ENCODE results near the gene FXYD4.
"Not testable (repeated sequence)": the region's sequence is repeated elsewhere in the genome, so short reads cannot be mapped to it uniquely, and the experiment has no call there.

Gene FXYD4

GRCh38 chr10:43371418-43371817 lies at the start of gene FXYD4:
TSS of gene FXYD4 (plus strand) at chr10:43371636. CDS start at chr10:43373747, 2,111 bp downstream.
- peaks cover 13% of the 10 kb centered on the region for H3K4me1 ChIP-seq (ENCODE audit: insufficient read depth, insufficient read length)
- no peak within 1 kb of the TSS for H3K4me3 ChIP-seq (ENCODE audit: insufficient read length, low read depth)
- no peaks in the 10 kb centered on the region for H3K27me3 ChIP-seq (ENCODE audit: insufficient read depth, insufficient read length)
- no peak for TF ChIP-seq ZNF274 (IDR thresholded peaks at IDR 0.05; ENCODE audit: low read depth, low read length)
- TF ChIP-seq YY1 (IDR thresholded peaks at IDR 0.05; ENCODE audit: insufficient read depth, insufficient read length), result no peak
- TF ChIP-seq SUZ12 (IDR thresholded peaks at IDR 0.05; ENCODE audit: extremely low read depth, insufficient read depth, insufficient read length), result no peak
- H3K9ac ChIP-seq (ENCODE audit: insufficient read length, low read depth), result no peak within 1 kb of the TSS
- no peaks in the 10 kb centered on the region for H3K9me3 ChIP-seq (ENCODE audit: insufficient read depth, low read length)
- DNase-seq (ENCODE audit: low read depth, low spot score), result no peak
- H3K36me3 ChIP-seq (ENCODE audit: insufficient read depth, insufficient read length, low read length), result no peaks in the 10 kb centered on the region

- TF ChIP-seq ZNF274 (IDR thresholded peaks at IDR 0.05; ENCODE audit: low read depth, low read length) (no peak), SUZ12 (IDR thresholded peaks at IDR 0.05; ENCODE audit: extremely low read depth, insufficient read depth, insufficient read length) (no peak), YY1 (IDR thresholded peaks at IDR 0.05; ENCODE audit: insufficient read depth, insufficient read length) (no peak)
- H3K36me3 ChIP-seq (ENCODE audit: insufficient read depth, insufficient read length, low read length), result no peaks in the 10 kb centered on the region
- no peaks in the 10 kb centered on the region for H3K27me3 ChIP-seq (ENCODE audit: insufficient read depth, insufficient read length)
- H3K9ac ChIP-seq (ENCODE audit: insufficient read length, low read depth), result no peak overlapping the region
- H3K4me1 ChIP-seq (ENCODE audit: insufficient read depth, insufficient read length), result peaks cover 3% of the 10 kb centered on the region
- H3K9me3 ChIP-seq (ENCODE audit: insufficient read depth, low read length), result no peaks in the 10 kb centered on the region
- no peak overlapping the region for H3K4me3 ChIP-seq (ENCODE audit: insufficient read length, low read depth)
- DNase-seq (ENCODE audit: low read depth, low spot score), result no peak
Observed at GRCh38 chr10:43322331-43322730, 49.1 kb upstream of the FXYD4 start.

- no peak overlapping the region for H3K9ac ChIP-seq (ENCODE audit: insufficient read length, low read depth)
- H3K4me3 ChIP-seq (ENCODE audit: insufficient read length, low read depth), result no peak overlapping the region
- H3K27me3 ChIP-seq (ENCODE audit: insufficient read depth, insufficient read length), result no peaks in the 10 kb centered on the region
- no peaks in the 10 kb centered on the region for H3K9me3 ChIP-seq (ENCODE audit: insufficient read depth, low read length)
- peak; percentile 77 for DNase-seq (ENCODE audit: low read depth, low spot score)
- no peak for TF ChIP-seq SUZ12 (IDR thresholded peaks at IDR 0.05; ENCODE audit: extremely low read depth, insufficient read depth, insufficient read length)
- TF ChIP-seq ZNF274 (IDR thresholded peaks at IDR 0.05; ENCODE audit: low read depth, low read length), result no peak
- no peak for TF ChIP-seq YY1 (IDR thresholded peaks at IDR 0.05; ENCODE audit: insufficient read depth, insufficient read length)
- H3K36me3 ChIP-seq (ENCODE audit: insufficient read depth, insufficient read length, low read length), result no peaks in the 10 kb centered on the region
- peaks cover 3% of the 10 kb centered on the region for H3K4me1 ChIP-seq (ENCODE audit: insufficient read depth, insufficient read length)
Observed at GRCh38 chr10:43322769-43323168, 48.7 kb upstream of the FXYD4 start.

DNA sequence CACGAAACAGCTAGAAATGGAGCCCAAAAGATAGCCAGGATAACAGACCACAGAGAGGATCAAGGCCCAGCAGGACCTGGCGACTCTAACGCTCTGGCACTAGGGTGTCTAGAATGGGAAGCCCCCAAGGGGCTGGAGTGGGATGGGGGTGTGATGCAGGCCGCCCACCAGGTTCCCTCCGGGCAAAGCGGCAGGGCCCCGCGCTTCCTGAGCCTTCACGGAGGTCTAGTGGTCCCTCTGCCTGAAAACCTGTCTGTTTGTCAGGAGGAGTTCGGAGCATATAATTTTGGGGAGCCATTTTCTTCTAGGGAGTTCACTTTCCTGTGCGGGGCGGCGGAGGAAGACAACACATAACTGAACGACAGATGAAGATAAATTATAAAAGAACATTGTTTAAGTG lies 48.2 kb upstream of the FXYD4 start:
- no peak for TF ChIP-seq ZNF274 (IDR thresholded peaks at IDR 0.05; ENCODE audit: low read depth, low read length)
- no peak for TF ChIP-seq YY1 (IDR thresholded peaks at IDR 0.05; ENCODE audit: insufficient read depth, insufficient read length)
- TF ChIP-seq SUZ12 (IDR thresholded peaks at IDR 0.05; ENCODE audit: extremely low read depth, insufficient read depth, insufficient read length), result no peak
- Histone ChIP-seq H3K9me3 (ENCODE audit: insufficient read depth, low read length) (0 out of 2 replicates have a peak, but pooled peaks cover 2% of the 10 kb centered on the region), H3K4me3 (ENCODE audit: insufficient read length, low read depth) (no peak overlapping the region), H3K4me1 (ENCODE audit: insufficient read depth, insufficient read length) (peaks cover 3% of the 10 kb centered on the region), H3K9ac (ENCODE audit: insufficient read length, low read depth) (no peak overlapping the region), H3K27me3 (ENCODE audit: insufficient read depth, insufficient read length) (no peaks in the 10 kb centered on the region), H3K36me3 (ENCODE audit: insufficient read depth, insufficient read length, low read length) (no peaks in the 10 kb centered on the region)
- no peak for DNase-seq (ENCODE audit: low read depth, low spot score)

GRCh38 chr10:43324876-43325275 lies 46.6 kb upstream of the FXYD4 start:
- TF ChIP-seq YY1 (IDR thresholded peaks at IDR 0.05; ENCODE audit: insufficient read depth, insufficient read length) (no peak), SUZ12 (IDR thresholded peaks at IDR 0.05; ENCODE audit: extremely low read depth, insufficient read depth, insufficient read length) (no peak), ZNF274 (IDR thresholded peaks at IDR 0.05; ENCODE audit: low read depth, low read length) (no peak)
- no peak overlapping the region for H3K4me3 ChIP-seq (ENCODE audit: insufficient read length, low read depth)
- H3K4me1 ChIP-seq (ENCODE audit: insufficient read depth, insufficient read length), result peaks cover 3% of the 10 kb centered on the region
- H3K27me3 ChIP-seq (ENCODE audit: insufficient read depth, insufficient read length), result no peaks in the 10 kb centered on the region
- no peaks in the 10 kb centered on the region for H3K36me3 ChIP-seq (ENCODE audit: insufficient read depth, insufficient read length, low read length)
- peaks cover 19% of the 10 kb centered on the region; the same call in 1 of the 2 replicates for H3K9me3 ChIP-seq (ENCODE audit: insufficient read depth, low read length)
- no peak for DNase-seq (ENCODE audit: low read depth, low spot score)
- H3K9ac ChIP-seq (ENCODE audit: insufficient read length, low read depth), result no peak overlapping the region

- Histone ChIP-seq H3K36me3 (ENCODE audit: insufficient read depth, insufficient read length, low read length) (no peaks in the 10 kb centered on the region), H3K4me1 (ENCODE audit: insufficient read depth, insufficient read length) (no peaks in the 10 kb centered on the region), H3K9ac (ENCODE audit: insufficient read length, low read depth) (no peak overlapping the region), H3K9me3 (ENCODE audit: insufficient read depth, low read length) (peaks cover 20% of the 10 kb centered on the region; the same call in 1 of the 2 replicates), H3K4me3 (ENCODE audit: insufficient read length, low read depth) (no peak overlapping the region), H3K27me3 (ENCODE audit: insufficient read depth, insufficient read length) (no peaks in the 10 kb centered on the region)
- no peak for DNase-seq (ENCODE audit: low read depth, low spot score)
- TF ChIP-seq SUZ12 (IDR thresholded peaks at IDR 0.05; ENCODE audit: extremely low read depth, insufficient read depth, insufficient read length), result no peak
- no peak for TF ChIP-seq YY1 (IDR thresholded peaks at IDR 0.05; ENCODE audit: insufficient read depth, insufficient read length)
- no peak for TF ChIP-seq ZNF274 (IDR thresholded peaks at IDR 0.05; ENCODE audit: low read depth, low read length)
Observed at GRCh38 chr10:43327171-43327570, 44.3 kb upstream of the FXYD4 start.

DNA sequence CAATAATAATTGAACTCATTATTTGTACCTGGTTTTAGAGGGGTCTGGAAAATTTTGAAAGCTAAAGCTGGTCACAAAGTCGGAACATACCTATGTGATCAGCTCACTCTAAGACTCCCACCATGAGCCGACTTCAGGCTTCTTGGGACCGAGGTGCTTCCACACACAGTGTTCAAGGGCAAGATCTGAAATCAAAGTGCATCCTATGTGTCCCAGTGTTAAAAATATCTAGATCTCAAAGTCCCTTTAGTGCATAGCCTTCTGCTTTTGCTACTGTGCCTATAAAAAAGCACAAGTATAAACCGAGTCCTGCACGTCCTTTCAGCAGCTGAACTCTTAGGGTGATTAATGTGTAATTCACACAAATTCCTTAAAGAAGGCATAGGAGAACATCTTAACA lies 43.5 kb upstream of the FXYD4 start:
- TF ChIP-seq SUZ12 (IDR thresholded peaks at IDR 0.05; ENCODE audit: extremely low read depth, insufficient read depth, insufficient read length) (no peak), ZNF274 (IDR thresholded peaks at IDR 0.05; ENCODE audit: low read depth, low read length) (no peak), YY1 (IDR thresholded peaks at IDR 0.05; ENCODE audit: insufficient read depth, insufficient read length) (no peak)

DNA sequence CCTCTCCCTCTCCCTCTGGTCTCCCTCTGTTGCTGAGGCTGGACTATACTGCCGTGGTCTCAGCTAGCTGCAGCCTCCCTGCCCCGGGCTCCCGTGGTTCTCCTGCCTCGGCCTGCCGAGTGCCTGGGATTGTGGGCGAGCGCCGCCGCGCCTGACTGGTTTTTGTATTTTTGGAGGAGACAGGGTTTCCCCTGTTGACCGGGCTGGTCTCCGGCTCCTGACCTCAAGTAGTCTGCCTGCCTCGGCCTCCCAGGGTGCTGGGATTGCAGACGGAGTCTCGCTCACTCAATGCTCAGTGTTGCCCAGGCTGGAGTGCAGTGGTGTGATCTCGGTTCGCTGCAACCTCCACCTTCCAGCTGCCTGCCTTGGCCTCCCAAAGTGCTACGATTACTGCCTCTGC lies 42.6 kb upstream of the FXYD4 start:
- not testable (repeated sequence) for H3K9ac ChIP-seq (ENCODE audit: insufficient read length, low read depth); H3K36me3 ChIP-seq (ENCODE audit: insufficient read depth, insufficient read length, low read length); DNase-seq (ENCODE audit: low read depth, low spot score); H3K4me1 ChIP-seq (ENCODE audit: insufficient read depth, insufficient read length); H3K4me3 ChIP-seq (ENCODE audit: insufficient read length, low read depth); H3K27me3 ChIP-seq (ENCODE audit: insufficient read depth, insufficient read length)
- H3K9me3 ChIP-seq (ENCODE audit: insufficient read depth, low read length), result peaks cover 20% of the 10 kb centered on the region; the same call in 1 of the 2 replicates

More for the DNA sequence above, 43.5 kb upstream of the FXYD4 start:
- no peaks in the 10 kb centered on the region for H3K4me1 ChIP-seq (ENCODE audit: insufficient read depth, insufficient read length)
- H3K36me3 ChIP-seq (ENCODE audit: insufficient read depth, insufficient read length, low read length), result no peaks in the 10 kb centered on the region
- no peaks in the 10 kb centered on the region for H3K27me3 ChIP-seq (ENCODE audit: insufficient read depth, insufficient read length)
- no peak overlapping the region for H3K9ac ChIP-seq (ENCODE audit: insufficient read length, low read depth)
- no peak for DNase-seq (ENCODE audit: low read depth, low spot score)
- peaks cover 20% of the 10 kb centered on the region; the same call in 1 of the 2 replicates for H3K9me3 ChIP-seq (ENCODE audit: insufficient read depth, low read length)
- H3K4me3 ChIP-seq (ENCODE audit: insufficient read length, low read depth), result no peak overlapping the region

GRCh38 chr10:43329246-43329885 lies 42.1 kb upstream of the FXYD4 start:
- not testable (repeated sequence) for H3K36me3 ChIP-seq (ENCODE audit: insufficient read depth, insufficient read length, low read length); H3K27me3 ChIP-seq (ENCODE audit: insufficient read depth, insufficient read length); H3K9ac ChIP-seq (ENCODE audit: insufficient read length, low read depth); H3K4me3 ChIP-seq (ENCODE audit: insufficient read length, low read depth); DNase-seq (ENCODE audit: low read depth, low spot score); H3K4me1 ChIP-seq (ENCODE audit: insufficient read depth, insufficient read length)
- H3K9me3 ChIP-seq (ENCODE audit: insufficient read depth, low read length), result peaks cover 20% of the 10 kb centered on the region; the same call in 1 of the 2 replicates

- not testable (repeated sequence) for H3K27me3 ChIP-seq (ENCODE audit: insufficient read depth, insufficient read length); H3K36me3 ChIP-seq (ENCODE audit: insufficient read depth, insufficient read length, low read length); H3K4me1 ChIP-seq (ENCODE audit: insufficient read depth, insufficient read length); DNase-seq (ENCODE audit: low read depth, low spot score); H3K9ac ChIP-seq (ENCODE audit: insufficient read length, low read depth); H3K4me3 ChIP-seq (ENCODE audit: insufficient read length, low read depth)
- peaks cover 20% of the 10 kb centered on the region; the same call in 1 of the 2 replicates for H3K9me3 ChIP-seq (ENCODE audit: insufficient read depth, low read length)
Observed at GRCh38 chr10:43330049-43330823, 41.2 kb upstream of the FXYD4 start.

Data from NT2/D1 (cell line).